ENCODE measurements around the gene ASPM. TPM values are rescaled to one million over a fixed set of nuclear protein-coding genes. Genes with fewer than 3 reads are reported as not detected.

Gene ASPM
- total and polyA plus RNA-seq, 9 of the 15 experiments (the other 6 are each of a cell fraction or from before 2014, with no cell fraction given) = 22.7 to 84.4 (median 46.4) TPM

DNA sequence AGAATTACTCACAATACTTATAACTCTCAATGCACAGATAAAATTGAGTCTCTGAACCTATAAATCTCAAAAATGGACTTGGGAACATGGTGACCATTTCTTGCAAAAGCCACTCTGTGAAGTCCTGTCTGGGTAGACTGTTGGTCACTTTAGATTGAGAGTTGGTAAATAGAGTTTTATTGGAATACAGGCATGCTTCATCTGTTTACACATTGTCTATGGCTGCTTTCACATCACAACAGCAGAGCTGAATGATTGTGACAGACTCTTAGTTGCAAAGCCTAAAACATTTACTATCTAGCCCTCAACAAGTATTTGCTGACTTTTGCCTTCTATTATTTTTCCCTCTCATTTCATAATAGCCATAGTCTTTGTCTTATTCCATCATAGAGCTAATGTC is 24.1 kb upstream of the ASPM start:
- peak; percentile 69 for FAIRE-seq
- Histone ChIP-seq H3K27me3 (ENCODE audit: control insufficient read depth in 2 of 2, insufficient read depth in 2 of 2, low read length in 2 of 2) (no peaks in the 10 kb centered on the region), H3K9me1 (ENCODE audit: control insufficient read depth, insufficient read depth, low read length) (no peaks in the 10 kb centered on the region), H3K4me3 (no peak overlapping the region), H3K4me2 (ENCODE audit: insufficient read depth, low read length) (no peak overlapping the region), H3K27ac (ENCODE audit: extremely low read depth, low read depth, low read length) (no peak overlapping the region), H3K4me1 (replicated peaks in 1 of 2; ENCODE audit: control insufficient read depth in 2 of 2, insufficient read depth in 2 of 2, low read length in 2 of 2) (no peaks in the 10 kb centered on the region), H3K9ac (ENCODE audit: insufficient read depth in 1 of 2, low read depth in 2 of 2, low read length in 2 of 2) (no peak overlapping the region), H3K9me3 (replicated peaks; ENCODE audit: control insufficient read depth, insufficient read depth, low read depth, low read length) (no peaks in the 10 kb centered on the region), H3K36me3 (ENCODE audit: control insufficient read depth, insufficient read depth, low read length) (peaks cover 50% of the 10 kb centered on the region; the same call in 2 of the 3 replicates), H4K20me1 (replicated peaks; ENCODE audit: control insufficient read depth, insufficient read depth, low read length) (no peaks in the 10 kb centered on the region), H2AFZ (ENCODE audit: low read depth, low read length) (no peak overlapping the region), H3K79me2 (ENCODE audit: control insufficient read depth, insufficient read depth, low read length) (no peaks in the 10 kb centered on the region)
- TF ChIP-seq RAD21 (CRISPR knock-in tag; conservative IDR thresholded peaks at IDR 0.05 in 1 of 2, IDR thresholded peaks at IDR 0.05 in 1 of 2) (no peak), ZNF384 (IDR thresholded peaks at IDR 0.05; ENCODE audit: low read depth, low read length) (no peak), SUPT5H (IDR thresholded peaks at IDR 0.05) (no peak), PRMT5 (CRISPR knock-in tag; IDR thresholded peaks at IDR 0.05) (no peak), RAD51 (IDR thresholded peaks at IDR 0.05; ENCODE audit: borderline replicate concordance, low read depth) (no peak)
- TF ChIP-seq, protein P1, sequence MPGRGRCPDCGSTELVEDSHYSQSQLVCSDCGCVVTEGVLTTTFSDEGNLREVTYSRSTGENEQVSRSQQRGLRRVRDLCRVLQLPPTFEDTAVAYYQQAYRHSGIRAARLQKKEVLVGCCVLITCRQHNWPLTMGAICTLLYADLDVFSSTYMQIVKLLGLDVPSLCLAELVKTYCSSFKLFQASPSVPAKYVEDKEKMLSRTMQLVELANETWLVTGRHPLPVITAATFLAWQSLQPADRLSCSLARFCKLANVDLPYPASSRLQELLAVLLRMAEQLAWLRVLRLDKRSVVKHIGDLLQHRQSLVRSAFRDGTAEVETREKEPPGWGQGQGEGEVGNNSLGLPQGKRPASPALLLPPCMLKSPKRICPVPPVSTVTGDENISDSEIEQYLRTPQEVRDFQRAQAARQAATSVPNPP (IDR thresholded peaks at IDR 0.05; ENCODE audit: borderline replicate concordance, insufficient read depth, insufficient read length) = no peak
- DNase-seq (ENCODE audit: extremely low read depth in 1 of 4, low spot score in 3 of 4) = no peak
- in situ Hi-C loops (cut with MboI) (no loop called here), intact Hi-C loops (cut with micrococcal nuclease) (loop anchor here (10.0 kb wide), 1 partner anchor 1026 kb away; no protein-coding TSS in a partner anchor)
- BruUV-seq (replicated peaks) = no TSS peak
- no peak for ATAC-seq
- CTCF ChIA-PET (ENCODE audit: low intra/inter-chr PET ratio) = no interaction called here
- POLR2A ChIA-PET = interaction anchor here (0.6 to 1.1 kb wide), 3 partner anchors 8 to 1477 kb away, joined by 3 to 4 read pairs (median 3); no protein-coding TSS in a partner anchor
